HEK293 (cell line): Measurements from ENCODE around the gene NR2F2.

Source experiments
- FEZF1 ChIP-seq: fragments of 450-650 bp; formaldehyde crosslinking; IDR thresholded peaks from 2 replicates; pipeline ENCODE4 v1.5.1; 2016; ENCODE audit warnings: missing biosample characterization, missing genetic modification characterization
- GFI1B ChIP-seq: fragments of 450-650 bp; formaldehyde crosslinking; IDR thresholded peaks from 2 replicates; pipeline ENCODE4 v1.5.1; 2016; ENCODE audit warnings: missing biosample characterization, missing genetic modification characterization
- HIC1 ChIP-seq: fragments of 450-650 bp; formaldehyde crosslinking; IDR thresholded peaks from 2 replicates; pipeline ENCODE4 v1.5.1; 2016; ENCODE audit warnings: missing biosample characterization, missing genetic modification characterization
- HOXC10 ChIP-seq: sonication (generic); formaldehyde crosslinking; IDR thresholded peaks from 2 replicates; pipeline ENCODE4 v1.8.1; 2023; ENCODE audit warnings: mild to moderate bottlenecking, missing genetic modification reagents
- MYNN ChIP-seq: fragments of 450-650 bp; formaldehyde crosslinking; IDR thresholded peaks from 2 replicates; pipeline ENCODE4 v1.5.1; 2016; ENCODE audit warnings: missing biosample characterization, missing genetic modification characterization, borderline replicate concordance
- SETDB1 ChIP-seq: IDR thresholded peaks from one replicate; pipeline ENCODE4 v1.6.1; 2017; ENCODE audit warnings: mild to moderate bottlenecking, low read length, moderate library complexity, mixed read lengths; ENCODE audit not compliant: insufficient read length
- SP3 ChIP-seq: fragments of 450-650 bp; formaldehyde crosslinking; IDR thresholded peaks from 2 replicates; pipeline ENCODE4 v1.5.1; 2016; ENCODE audit warnings: missing biosample characterization, missing genetic modification characterization
- YY2 ChIP-seq: fragments of 450-650 bp; formaldehyde crosslinking; IDR thresholded peaks from 2 replicates; pipeline ENCODE4 v1.5.1; 2016; ENCODE audit warnings: missing biosample characterization, missing genetic modification characterization
- ZBTB1 ChIP-seq: fragments of 450-650 bp; formaldehyde crosslinking; IDR thresholded peaks from 2 replicates; pipeline ENCODE4 v1.5.1; 2016; ENCODE audit warnings: missing biosample characterization, missing genetic modification characterization
- ZBTB7A ChIP-seq: fragments of 450-650 bp; formaldehyde crosslinking; IDR thresholded peaks from 2 replicates; pipeline ENCODE4 v1.5.1; 2016; ENCODE audit warnings: low read depth, missing biosample characterization, missing genetic modification characterization
- ZEB2 ChIP-seq: fragments of 450-650 bp; formaldehyde crosslinking; IDR thresholded peaks from 2 replicates; pipeline ENCODE4 v1.5.1; 2016; ENCODE audit warnings: missing biosample characterization, missing genetic modification characterization
- ZFP3 ChIP-seq: fragments of 450-650 bp; formaldehyde crosslinking; IDR thresholded peaks from 2 replicates; pipeline ENCODE4 v1.5.1; 2016; ENCODE audit warnings: low read depth, missing biosample characterization, missing genetic modification characterization
- ZIC2 ChIP-seq: fragments of 450-650 bp; formaldehyde crosslinking; IDR thresholded peaks from 2 replicates; pipeline ENCODE4 v1.5.1; 2016; ENCODE audit warnings: missing biosample characterization, missing genetic modification characterization
- ZNF112 ChIP-seq: fragments of 450-650 bp; formaldehyde crosslinking; IDR thresholded peaks from 2 replicates; pipeline ENCODE4 v1.5.0; 2017; ENCODE audit warnings: missing biosample characterization, missing genetic modification characterization
- ZNF114 ChIP-seq: fragments of 450-650 bp; formaldehyde crosslinking; IDR thresholded peaks from 2 replicates; pipeline ENCODE4 v1.5.0; 2017; ENCODE audit warnings: missing biosample characterization, missing genetic modification characterization
- ZNF138 ChIP-seq: fragments of 450-650 bp; formaldehyde crosslinking; IDR thresholded peaks from 2 replicates; pipeline ENCODE4 v1.5.1; 2016; ENCODE audit warnings: missing biosample characterization, missing genetic modification characterization, borderline replicate concordance
- ZNF2 ChIP-seq: fragments of 450-650 bp; formaldehyde crosslinking; IDR thresholded peaks from 2 replicates; pipeline ENCODE4 v1.5.1; 2016; ENCODE audit warnings: missing biosample characterization, missing genetic modification characterization
- ZNF221 ChIP-seq: fragments of 450-650 bp; formaldehyde crosslinking; IDR thresholded peaks from 2 replicates; pipeline ENCODE4 v1.5.1; 2017; ENCODE audit warnings: missing biosample characterization, missing genetic modification characterization, borderline replicate concordance
- ZNF266 ChIP-seq: fragments of 450-650 bp; formaldehyde crosslinking; IDR thresholded peaks from 2 replicates; pipeline ENCODE4 v1.5.1; 2016; ENCODE audit warnings: missing biosample characterization, missing genetic modification characterization, low read depth
- ZNF324 ChIP-seq: fragments of 450-650 bp; formaldehyde crosslinking; IDR thresholded peaks from 2 replicates; pipeline ENCODE4 v1.5.1; 2016; ENCODE audit warnings: missing biosample characterization, missing genetic modification characterization
- ZNF335 ChIP-seq: fragments of 450-650 bp; formaldehyde crosslinking; conservative IDR thresholded peaks from 2 replicates; pipeline ENCODE4 v1.5.1; 2016; ENCODE audit warnings: missing biosample characterization, missing genetic modification characterization
- ZNF366 ChIP-seq: fragments of 450-650 bp; formaldehyde crosslinking; conservative IDR thresholded peaks from 2 replicates; pipeline ENCODE4 v1.5.1; 2016; ENCODE audit warnings: missing biosample characterization, missing genetic modification characterization
- ZNF423 ChIP-seq: fragments of 450-650 bp; formaldehyde crosslinking; IDR thresholded peaks from 2 replicates; pipeline ENCODE4 v1.5.1; 2016; ENCODE audit warnings: missing biosample characterization, missing genetic modification characterization
- ZNF433 ChIP-seq: fragments of 450-650 bp; formaldehyde crosslinking; IDR thresholded peaks from 2 replicates; pipeline ENCODE4 v1.5.1; 2016; ENCODE audit warnings: missing biosample characterization, missing genetic modification characterization, low read depth
- ZNF48 ChIP-seq: fragments of 450-650 bp; formaldehyde crosslinking; IDR thresholded peaks from 2 replicates; pipeline ENCODE4 v1.5.1; 2016; ENCODE audit warnings: missing biosample characterization, missing genetic modification characterization
- ZNF549 ChIP-seq: fragments of 450-650 bp; IDR thresholded peaks from 2 replicates; pipeline ENCODE4 v1.5.1; 2018; ENCODE audit warnings: missing biosample characterization, missing genetic modification characterization, mild to moderate bottlenecking, inconsistent platforms, moderate library complexity
- ZNF585B ChIP-seq: fragments of 450-650 bp; formaldehyde crosslinking; IDR thresholded peaks from 2 replicates; pipeline ENCODE4 v1.5.1; 2016; ENCODE audit warnings: missing biosample characterization, missing genetic modification characterization
- ZNF596 ChIP-seq: fragments of 450-650 bp; IDR thresholded peaks from 2 replicates; pipeline ENCODE4 v1.5.0; 2018; ENCODE audit warnings: missing biosample characterization, mild to moderate bottlenecking, missing genetic modification characterization, moderate library complexity
- ZNF600 ChIP-seq: fragments of 450-650 bp; formaldehyde crosslinking; IDR thresholded peaks from 2 replicates; pipeline ENCODE4 v1.5.1; 2016; ENCODE audit warnings: missing biosample characterization, missing genetic modification characterization
- ZNF654 ChIP-seq: fragments of 450-650 bp; formaldehyde crosslinking; IDR thresholded peaks from 2 replicates; pipeline ENCODE4 v1.5.1; 2016; ENCODE audit warnings: low read depth, missing biosample characterization, missing genetic modification characterization
- ZNF658 ChIP-seq: fragments of 450-650 bp; formaldehyde crosslinking; IDR thresholded peaks from 2 replicates; pipeline ENCODE4; 2016; ENCODE audit warnings: missing biosample characterization, missing genetic modification characterization
- ZNF660 ChIP-seq: fragments of 450-650 bp; IDR thresholded peaks from 2 replicates; pipeline ENCODE4 v1.5.1; 2018; ENCODE audit warnings: missing biosample characterization, mild to moderate bottlenecking, missing genetic modification characterization
- ZNF76 ChIP-seq: fragments of 450-650 bp; formaldehyde crosslinking; IDR thresholded peaks from 2 replicates; pipeline ENCODE4; 2016; ENCODE audit warnings: low read depth, missing biosample characterization, missing genetic modification characterization, borderline replicate concordance
- ZNF768 ChIP-seq: fragments of 450-650 bp; formaldehyde crosslinking; IDR thresholded peaks from 2 replicates; pipeline ENCODE4 v1.5.1; 2018; ENCODE audit warnings: missing biosample characterization, mild to moderate bottlenecking, missing genetic modification characterization
- TF ChIP-seq, protein P1 (sequence below): fragments of 450-650 bp; IDR thresholded peaks from 2 replicates; pipeline ENCODE4 v1.5.1; 2018; ENCODE audit warnings: missing biosample characterization, mild to moderate bottlenecking, missing genetic modification characterization
- TF ChIP-seq, protein P2 (sequence below): fragments of 450-650 bp; formaldehyde crosslinking; IDR thresholded peaks from 2 replicates; pipeline ENCODE4 v1.5.1; 2016; ENCODE audit warnings: missing biosample characterization, missing genetic modification characterization
- TF ChIP-seq, protein P3 (sequence below): fragments of 450-650 bp; formaldehyde crosslinking; IDR thresholded peaks from 2 replicates; pipeline ENCODE4 v1.5.1; 2016; ENCODE audit warnings: missing biosample characterization, missing genetic modification characterization

Gene NR2F2

DNA sequence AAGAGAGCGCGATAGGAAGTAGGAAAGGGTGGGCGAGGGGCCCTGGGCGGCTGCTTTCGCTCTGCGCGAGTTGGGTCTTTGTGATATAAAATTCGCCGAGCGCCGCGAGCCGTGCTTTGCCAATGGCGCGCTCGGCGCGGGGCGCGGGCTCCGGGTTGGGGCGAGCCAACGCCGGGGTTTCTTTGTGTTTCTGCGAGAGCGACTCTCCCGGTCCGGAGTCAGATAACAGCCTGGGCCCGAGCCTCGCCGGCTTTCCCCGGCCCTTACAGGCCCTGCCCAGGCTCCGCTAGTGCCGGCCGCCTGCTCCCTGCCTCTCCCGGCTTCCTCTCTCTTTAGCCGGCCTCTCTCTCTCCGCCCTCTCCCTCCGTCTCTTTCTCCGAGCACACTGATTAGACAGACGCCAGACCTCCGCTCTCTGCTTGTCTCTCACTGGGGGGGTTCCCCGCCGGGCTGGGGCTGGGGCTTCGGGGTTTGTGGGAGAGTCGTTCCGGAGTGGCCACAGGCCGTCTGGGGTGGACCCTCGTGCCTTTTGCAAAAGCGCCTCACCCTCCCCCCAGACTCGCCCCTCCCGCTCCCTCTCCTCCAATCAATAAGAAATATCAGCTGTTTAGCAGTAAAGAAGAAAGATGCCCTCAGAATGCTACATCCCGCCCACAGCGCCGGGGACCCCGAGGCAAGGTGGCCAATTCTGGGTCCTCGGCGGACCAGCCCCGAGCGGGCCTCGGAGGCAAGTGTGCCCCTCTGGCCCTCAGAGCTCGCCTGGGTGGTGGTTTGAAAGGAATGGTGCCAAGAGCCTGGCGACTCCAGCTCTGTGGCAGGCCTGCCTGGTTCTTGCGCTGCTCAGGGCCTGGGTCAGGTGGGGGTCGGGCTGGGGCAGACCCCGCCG, 2.9 kb downstream of the NR2F2 start (continued):
- TF ChIP-seq, protein P1, sequence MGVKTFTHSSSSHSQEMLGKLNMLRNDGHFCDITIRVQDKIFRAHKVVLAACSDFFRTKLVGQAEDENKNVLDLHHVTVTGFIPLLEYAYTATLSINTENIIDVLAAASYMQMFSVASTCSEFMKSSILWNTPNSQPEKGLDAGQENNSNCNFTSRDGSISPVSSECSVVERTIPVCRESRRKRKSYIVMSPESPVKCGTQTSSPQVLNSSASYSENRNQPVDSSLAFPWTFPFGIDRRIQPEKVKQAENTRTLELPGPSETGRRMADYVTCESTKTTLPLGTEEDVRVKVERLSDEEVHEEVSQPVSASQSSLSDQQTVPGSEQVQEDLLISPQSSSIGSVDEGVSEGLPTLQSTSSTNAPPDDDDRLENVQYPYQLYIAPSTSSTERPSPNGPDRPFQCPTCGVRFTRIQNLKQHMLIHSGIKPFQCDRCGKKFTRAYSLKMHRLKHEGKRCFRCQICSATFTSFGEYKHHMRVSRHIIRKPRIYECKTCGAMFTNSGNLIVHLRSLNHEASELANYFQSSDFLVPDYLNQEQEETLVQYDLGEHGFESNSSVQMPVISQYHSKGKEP (tag by site-specific recombination) = no peak
- no peak for TF ChIP-seq SETDB1
- no peak for TF ChIP-seq YY2
- no peak for TF ChIP-seq FEZF1
- peak; percentile 55; the same call in 1 of the 2 replicates for TF ChIP-seq ZNF366 (tag by site-specific recombination)
- no peak for TF ChIP-seq ZNF658 (tag by site-specific recombination)
- 0 out of 2 replicates have a peak, but pooled peaks have one; percentile 14 for TF ChIP-seq HIC1
- TF ChIP-seq, protein P2, sequence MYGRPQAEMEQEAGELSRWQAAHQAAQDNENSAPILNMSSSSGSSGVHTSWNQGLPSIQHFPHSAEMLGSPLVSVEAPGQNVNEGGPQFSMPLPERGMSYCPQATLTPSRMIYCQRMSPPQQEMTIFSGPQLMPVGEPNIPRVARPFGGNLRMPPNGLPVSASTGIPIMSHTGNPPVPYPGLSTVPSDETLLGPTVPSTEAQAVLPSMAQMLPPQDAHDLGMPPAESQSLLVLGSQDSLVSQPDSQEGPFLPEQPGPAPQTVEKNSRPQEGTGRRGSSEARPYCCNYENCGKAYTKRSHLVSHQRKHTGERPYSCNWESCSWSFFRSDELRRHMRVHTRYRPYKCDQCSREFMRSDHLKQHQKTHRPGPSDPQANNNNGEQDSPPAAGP = peak; percentile 17; the same call in 1 of the 2 replicates
- TF ChIP-seq ZBTB7A (tag by site-specific recombination) = no peak
- no peak for TF ChIP-seq ZNF266 (tag by site-specific recombination)
- peak; percentile 58; the same call in 1 of the 2 replicates for TF ChIP-seq ZNF600 (tag by site-specific recombination)
- no peak for TF ChIP-seq ZNF324 (tag by site-specific recombination)
- 0 out of 2 replicates have a peak, but pooled peaks have one; percentile 29 for TF ChIP-seq ZNF596 (tag by site-specific recombination)
- peak; percentile 94 for TF ChIP-seq ZNF335 (tag by site-specific recombination)
- TF ChIP-seq MYNN (tag by site-specific recombination) = no peak
- TF ChIP-seq ZFP3 (tag by site-specific recombination) = no peak
- TF ChIP-seq ZNF114 (tag by site-specific recombination) = no peak
- TF ChIP-seq, protein P3, sequence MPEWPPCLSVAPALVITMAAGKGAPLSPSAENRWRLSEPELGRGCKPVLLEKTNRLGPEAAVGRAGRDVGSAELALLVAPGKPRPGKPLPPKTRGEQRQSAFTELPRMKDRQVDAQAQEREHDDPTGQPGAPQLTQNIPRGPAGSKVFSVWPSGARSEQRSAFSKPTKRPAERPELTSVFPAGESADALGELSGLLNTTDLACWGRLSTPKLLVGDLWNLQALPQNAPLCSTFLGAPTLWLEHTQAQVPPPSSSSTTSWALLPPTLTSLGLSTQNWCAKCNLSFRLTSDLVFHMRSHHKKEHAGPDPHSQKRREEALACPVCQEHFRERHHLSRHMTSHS (tag by site-specific recombination) = no peak
- TF ChIP-seq ZNF654 = no peak
- no peak for TF ChIP-seq ZNF585B
- TF ChIP-seq ZNF48 (tag by site-specific recombination) = no peak
- no peak for TF ChIP-seq ZNF221 (tag by site-specific recombination)
- no peak for TF ChIP-seq ZNF768 (tag by site-specific recombination)
- no peak for TF ChIP-seq HOXC10 (CRISPR knock-in tag)
- no peak for TF ChIP-seq ZNF549
- no peak for TF ChIP-seq ZNF112 (tag by site-specific recombination)
- no peak for TF ChIP-seq ZNF2 (tag by site-specific recombination)
- TF ChIP-seq SP3 = peak; percentile 56; the same call in 1 of the 2 replicates
- TF ChIP-seq ZIC2 = no peak
- TF ChIP-seq ZEB2 (tag by site-specific recombination) = no peak
- TF ChIP-seq ZNF138 (tag by site-specific recombination) = no peak
- no peak for TF ChIP-seq ZNF433 (tag by site-specific recombination)
- no peak for TF ChIP-seq GFI1B (tag by site-specific recombination)
- TF ChIP-seq ZNF76 (tag by site-specific recombination) = 0 out of 2 replicates have a peak, but pooled peaks have one; percentile 14
- TF ChIP-seq ZBTB1 (tag by site-specific recombination) = no peak
- peak; percentile 32; the same call in 1 of the 2 replicates for TF ChIP-seq ZNF660 (tag by site-specific recombination)
- no peak for TF ChIP-seq ZNF423 (tag by site-specific recombination)
